ENCODE data around the gene CRYBG1. TPM values are rescaled to one million over a fixed set of nuclear protein-coding genes. Genes with fewer than 3 reads are reported as not detected.

Gene CRYBG1
- total RNA-seq, 1 experiment from 2014 or later = 10.1 TPM

GRCh38 chr6:106512048-106512967 is 151.8 kb downstream of the CRYBG1 start:
- Mint-ChIP-seq H3K4me3 (peak overlapping the region; percentile 88), H3K27ac (no peak overlapping the region), H3K4me1 (peaks cover 31% of the 10 kb centered on the region), H3K36me3 (no peaks in the 10 kb centered on the region), H3K9me3 (no peaks in the 10 kb centered on the region), H3K27me3 (ENCODE audit: low read depth) (peaks cover 72% of the 10 kb centered on the region)
- ChIA-PET POLR2A (interaction anchor here (0.7 to 1.5 kb wide), 2 partner anchors 27 to 604 kb away, joined by 3 to 4 read pairs; no protein-coding TSS in a partner anchor), CTCF (interaction anchor here (1.0 to 4.7 kb wide), 14 partner anchors 10 to 515 kb away, joined by 3 to 40 read pairs (median 5); partner anchors contain the start of gene CRYBG1)
- peak; percentile 70 for DNase-seq (ENCODE audit: low spot score)
- TF ChIP-seq ZNF138 (CRISPR knock-in tag; conservative IDR thresholded peaks at IDR 0.05) = no peak
- 0 out of 2 replicates have a peak, but pooled peaks have one; percentile 32 for TF ChIP-seq GABPB1 (CRISPR knock-in tag; IDR thresholded peaks at IDR 0.05)
- 0 out of 2 replicates have a peak, but pooled peaks have one; percentile 31 for TF ChIP-seq E2F5 (CRISPR knock-in tag; IDR thresholded peaks at IDR 0.05)
- 0 out of 2 replicates have a peak, but pooled peaks have one; percentile 42 for TF ChIP-seq TEAD1 (CRISPR knock-in tag; IDR thresholded peaks at IDR 0.05)
- 0 out of 2 replicates have a peak, but pooled peaks have one; percentile 0 for TF ChIP-seq USF1 (CRISPR knock-in tag; IDR thresholded peaks at IDR 0.05)
- no peak for TF ChIP-seq FOXK1 (CRISPR knock-in tag; IDR thresholded peaks at IDR 0.05)
- 0 out of 2 replicates have a peak, but pooled peaks have one; percentile 35 for TF ChIP-seq HMGXB4 (CRISPR knock-in tag; IDR thresholded peaks at IDR 0.05)
- TF ChIP-seq ZNF671 (CRISPR knock-in tag; IDR thresholded peaks at IDR 0.05) = no peak
- 0 out of 2 replicates have a peak, but pooled peaks have one; percentile 24 for TF ChIP-seq TP53 (CRISPR knock-in tag; IDR thresholded peaks at IDR 0.05)
- 0 out of 2 replicates have a peak, but pooled peaks have one; percentile 27 for TF ChIP-seq ARID4B (CRISPR knock-in tag; IDR thresholded peaks at IDR 0.05; ENCODE audit: borderline replicate concordance)
- TF ChIP-seq CBFB (CRISPR knock-in tag; IDR thresholded peaks at IDR 0.05; ENCODE audit: low read depth) = 0 out of 2 replicates have a peak, but pooled peaks have one; percentile 63
- peak; percentile 59 for ATAC-seq

GRCh38 chr6:106512968-106513574 is 152.6 kb downstream of the CRYBG1 start:
- Mint-ChIP-seq H3K4me1 (peaks cover 31% of the 10 kb centered on the region), H3K27me3 (ENCODE audit: low read depth) (peaks cover 65% of the 10 kb centered on the region), H3K9me3 (no peaks in the 10 kb centered on the region), H3K36me3 (no peaks in the 10 kb centered on the region), H3K4me3 (peak overlapping the region; percentile 59), H3K27ac (no peak overlapping the region)
- DNase-seq (ENCODE audit: low spot score) (no peak), ATAC-seq (no peak)
- CTCF ChIA-PET = interaction anchor here (1.0 to 4.7 kb wide), 13 partner anchors 9 to 485 kb away, joined by 3 to 40 read pairs (median 5); partner anchors contain the start of gene CRYBG1
- TF ChIP-seq PRDM15 (CRISPR knock-in tag; IDR thresholded peaks at IDR 0.05) = no peak
- no peak for TF ChIP-seq NFE2L1 (CRISPR knock-in tag; IDR thresholded peaks at IDR 0.05)
- POLR2A ChIA-PET = interaction anchor here (0.7 kb wide), 1 partner anchor 603 kb away, joined by 3 read pairs; no protein-coding TSS in a partner anchor

All from WTC11 (cell line).